ENCODE measurements around the gene MICA. TPM values are rescaled to one million over a fixed set of nuclear protein-coding genes. Genes with fewer than 3 reads are reported as not detected.
"Not testable (repeated sequence)": the region's sequence is repeated elsewhere in the genome, so short reads cannot be mapped to it uniquely, and the experiment has no call there.

MICA gene
- polyA plus RNA-seq, 4 donors: 4.4 to 12.8 (median 8.1) TPM

DNA sequence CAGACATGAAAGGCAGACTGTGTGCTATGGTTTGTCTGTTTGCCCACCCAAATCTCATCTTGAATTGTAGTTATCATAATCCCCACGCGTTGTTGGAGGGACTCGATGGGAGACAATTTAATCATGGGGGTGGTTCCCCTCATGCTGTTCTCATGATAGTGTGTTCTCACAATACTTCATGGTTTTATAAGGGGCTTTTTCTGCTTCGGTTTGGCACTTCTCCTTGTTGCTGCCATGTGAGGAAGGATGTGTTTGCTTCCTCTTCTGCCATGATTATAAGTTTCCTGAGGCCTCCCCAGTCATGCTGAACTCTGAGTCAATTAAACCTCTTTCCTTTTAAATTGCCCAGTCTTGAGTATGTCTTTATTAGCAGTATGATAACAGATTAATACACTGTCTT is 47.4 kb downstream of the MICA start:
- DNase-seq (ENCODE audit: low read depth in 4 of 4, low spot score in 3 of 4): no peak

GRCh38 chr6:31452859-31453258 is 49.5 kb downstream of the MICA start:
- no peak for DNase-seq (ENCODE audit: low read depth in 4 of 4, low spot score in 3 of 4)

DNA sequence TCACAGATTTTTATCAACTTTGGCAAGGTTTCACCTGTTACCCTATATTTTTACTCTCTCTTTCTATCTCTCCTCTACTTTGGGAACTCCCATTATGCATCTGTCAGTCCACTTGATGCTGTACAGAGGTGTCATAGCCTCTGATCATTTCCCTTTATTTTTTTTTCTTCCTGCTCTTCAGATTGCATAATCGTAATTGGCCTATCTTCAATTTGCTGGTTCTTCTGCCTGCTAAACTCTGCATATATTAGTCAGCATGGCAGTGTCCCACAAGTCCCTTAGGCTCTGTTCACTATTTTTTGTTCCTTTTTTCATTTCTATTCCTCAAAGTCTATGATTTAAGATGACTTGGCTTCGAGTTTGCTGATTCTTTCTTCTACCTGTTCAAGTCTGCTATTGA is 49.9 kb downstream of the MICA start:
- no peak for DNase-seq (ENCODE audit: low read depth in 4 of 4, low spot score in 3 of 4)

DNA sequence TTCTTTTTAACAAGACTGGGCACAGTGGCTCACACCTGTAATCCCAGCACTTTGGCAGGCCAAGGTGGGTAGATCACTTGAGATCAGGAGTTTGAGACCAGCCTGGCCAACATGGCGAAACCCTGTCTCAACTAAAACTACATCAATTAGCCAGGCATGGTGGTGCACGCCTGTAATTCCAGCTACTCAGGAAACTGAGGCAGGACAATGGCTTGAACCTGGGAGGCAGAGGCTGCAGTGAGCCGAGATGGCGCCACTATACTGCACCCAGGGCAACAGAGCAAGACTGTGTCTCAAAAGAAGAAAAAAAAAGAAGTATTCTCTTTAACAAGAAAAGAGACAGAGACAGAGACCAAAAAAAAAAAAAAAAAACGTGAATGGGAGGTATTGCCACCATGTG is 56.5 kb downstream of the MICA start:
- DNase-seq (ENCODE audit: low read depth in 4 of 4, low spot score in 3 of 4): not testable (repeated sequence)

- no peak for DNase-seq (ENCODE audit: low read depth in 4 of 4, low spot score in 3 of 4)
Measured at GRCh38 chr6:31460361-31461025, 57.1 kb downstream of the MICA start.

GRCh38 chr6:31462026-31462963 is 58.9 kb downstream of the MICA start:
- DNase-seq (ENCODE audit: low read depth in 4 of 4, low spot score in 3 of 4): no peak

DNA sequence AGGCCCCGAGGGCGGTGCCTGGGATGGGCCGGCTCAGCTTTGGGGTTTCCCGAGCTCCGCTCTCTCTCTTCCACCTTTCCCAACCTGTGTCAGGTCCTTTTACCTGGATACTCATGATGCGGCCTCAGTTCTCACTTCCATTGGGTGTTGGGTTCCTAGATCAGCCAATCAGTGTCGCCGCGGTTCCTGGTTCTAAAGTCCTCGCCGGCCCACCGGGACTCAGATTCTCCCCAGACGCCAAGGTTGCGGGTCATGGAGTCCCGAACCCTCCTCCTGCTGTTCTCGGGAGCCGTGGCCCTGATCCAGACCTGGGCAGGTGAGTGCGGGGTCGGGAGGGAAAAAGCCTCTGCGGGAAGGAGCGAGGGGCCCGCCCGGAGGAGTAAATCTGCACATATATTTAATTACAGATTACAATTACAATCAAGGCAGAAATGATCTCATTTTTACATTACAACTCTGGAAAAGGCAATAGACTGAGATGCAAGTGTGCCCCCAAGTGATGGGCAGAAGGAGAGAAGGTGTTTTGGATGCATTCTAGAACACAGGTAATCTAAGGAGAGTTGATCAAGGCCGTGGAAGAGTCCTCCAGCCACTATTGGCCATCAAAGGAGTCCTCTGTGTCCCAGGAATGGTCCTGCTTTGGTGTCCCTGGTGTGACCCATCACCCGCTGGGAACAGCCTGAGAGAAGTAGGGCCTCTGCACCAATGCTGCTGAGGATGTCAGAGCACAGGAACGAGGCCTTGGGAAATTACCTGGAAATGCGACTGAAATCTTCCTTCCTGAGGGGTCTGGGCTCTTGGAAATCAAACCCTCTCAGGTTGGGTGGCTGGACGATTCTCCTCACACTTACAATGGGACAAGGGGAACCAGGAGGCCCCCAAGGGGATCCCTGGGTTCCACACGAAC is 59.8 kb downstream of the MICA start:
- peak; percentile 43 to 70 (median 55) for DNase-seq (ENCODE audit: low read depth in 4 of 4, low spot score in 3 of 4)

- no peak for DNase-seq (ENCODE audit: low read depth in 4 of 4, low spot score in 3 of 4)
Measured at GRCh38 chr6:31464252-31465184, 61.1 kb downstream of the MICA start.

Other genes with a start within 250 kb of the MICA start
- 10 to 100 TPM; 17.3 to 38.3 (median 30.1) TPM for gene CCHCR1, start 245.8 kb upstream of the MICA start, polyA plus RNA-seq (ENCODE audit: insufficient read length in 4 of 4)
- 10 to 100 TPM; 17.3 to 26.0 (median 18.3) TPM for gene TCF19, start 245.0 kb upstream of the MICA start, polyA plus RNA-seq (ENCODE audit: insufficient read length in 4 of 4)
- 10 to 100 TPM in 1 of 4 donors, 1 to 10 TPM in 2, under 1 TPM in 1; 0.26 to 11.7 (median 2.6) TPM for gene POU5F1, start 232.9 kb upstream of the MICA start, polyA plus RNA-seq (ENCODE audit: insufficient read length in 4 of 4)
- gene HLA-C, start 131.5 kb upstream of the MICA start, polyA plus RNA-seq (ENCODE audit: insufficient read length in 4 of 4): 100 to 1,000 TPM in 1 of 4 donors, 10 to 100 TPM in 3; 72.0 to 148 (median 77.4) TPM
- 100 to 1,000 TPM; 105 to 177 (median 155) TPM for gene HLA-B, start 46.4 kb upstream of the MICA start, polyA plus RNA-seq (ENCODE audit: insufficient read length in 4 of 4)
- gene MICB, start 94.5 kb downstream of the MICA start, polyA plus RNA-seq (ENCODE audit: insufficient read length in 4 of 4): 1 to 10 TPM in 3 of 4 donors, under 1 TPM in 1; 0.49 to 2.3 (median 1.0) TPM
- 10 to 100 TPM in 3 of 4 donors, under 1 TPM in 1; 0.27 to 18.6 (median 12.8) TPM for gene MCCD1, start 125.4 kb downstream of the MICA start, polyA plus RNA-seq (ENCODE audit: insufficient read length in 4 of 4)
- 100 to 1,000 TPM; 448 to 682 (median 553) TPM for gene DDX39B, start 138.4 kb downstream of the MICA start, polyA plus RNA-seq (ENCODE audit: insufficient read length in 4 of 4)
- 1 to 10 TPM; 4.8 to 9.4 (median 6.4) TPM for gene ATP6V1G2, start 143.0 kb downstream of the MICA start, polyA plus RNA-seq (ENCODE audit: insufficient read length in 4 of 4)
- 10 to 100 TPM; 18.3 to 28.7 (median 19.7) TPM for gene NFKBIL1, start 144.0 kb downstream of the MICA start, polyA plus RNA-seq (ENCODE audit: insufficient read length in 4 of 4)
- gene LTA, start 168.7 kb downstream of the MICA start, polyA plus RNA-seq (ENCODE audit: insufficient read length in 4 of 4): under 1 TPM; 0.23 to 0.43 (median 0.36) TPM
- gene TNF, start 172.0 kb downstream of the MICA start, polyA plus RNA-seq (ENCODE audit: insufficient read length in 4 of 4): 1 to 10 TPM in 1 of 4 donors, under 1 TPM in 2, not detected in 1; 0.23 to 2.5 (median 0.29) TPM
- gene LTB, start 178.8 kb downstream of the MICA start, polyA plus RNA-seq (ENCODE audit: insufficient read length in 4 of 4): 1 to 10 TPM in 3 of 4 donors, under 1 TPM in 1; 0.66 to 2.0 (median 1.6) TPM
- gene LST1, start 182.7 kb downstream of the MICA start, polyA plus RNA-seq (ENCODE audit: insufficient read length in 4 of 4): 10 to 100 TPM in 1 of 4 donors, 1 to 10 TPM in 3; 4.6 to 10.3 (median 4.9) TPM
- gene NCR3, start 189.4 kb downstream of the MICA start, polyA plus RNA-seq (ENCODE audit: insufficient read length in 4 of 4): under 1 TPM in 2 of 4 donors, not detected in 2; 0.17 to 0.20 TPM
- 10 to 100 TPM; 43.3 to 77.0 (median 73.6) TPM for gene AIF1, start 211.6 kb downstream of the MICA start, polyA plus RNA-seq (ENCODE audit: insufficient read length in 4 of 4)
- gene PRRC2A, start 217.1 kb downstream of the MICA start, polyA plus RNA-seq (ENCODE audit: insufficient read length in 4 of 4): 100 to 1,000 TPM; 143 to 224 (median 174) TPM
- gene BAG6, start 249.1 kb downstream of the MICA start, polyA plus RNA-seq (ENCODE audit: insufficient read length in 4 of 4): 100 to 1,000 TPM; 186 to 278 (median 241) TPM

Data from left renal pelvis (tissue), 4 donors.